Measurements from ENCODE around the gene SPR. TPM values are rescaled to one million over a fixed set of nuclear protein-coding genes. Genes with fewer than 3 reads are reported as not detected.
A peak's percentile ranks its signal among the peaks of the same experiment; 100 is the strongest.

The SPR gene
- polyA plus RNA-seq, 1 donor, result 23.8 TPM

GRCh38 chr2:72851333-72851732, 35.9 kb upstream of the SPR start:
- H3K4me1 ChIP-seq (ENCODE audit: control insufficient read depth, insufficient read depth, low read length), result no peaks in the 10 kb centered on the region
- H3K9me3 ChIP-seq (ENCODE audit: control insufficient read depth, low read depth, low read length), result no peaks in the 10 kb centered on the region
- no CpG with 5 or more reads among the region's 7 CpGs for WGBS (ENCODE audit: insufficient coverage, low lambda C conversion rate)
- H3K4me3 ChIP-seq (ENCODE audit: low read length), result no peak overlapping the region
- DNase-seq, result no peak
- H3K27me3 ChIP-seq (ENCODE audit: control insufficient read depth, insufficient read depth, low read length), result peaks cover 40% of the 10 kb centered on the region
- H3K27ac ChIP-seq (ENCODE audit: low read length), result no peak overlapping the region
- no peaks in the 10 kb centered on the region for H3K36me3 ChIP-seq (ENCODE audit: control insufficient read depth, insufficient read depth, low read length)

GRCh38 chr2:72859831-72860262, 27.4 kb upstream of the SPR start:
- Histone ChIP-seq H3K36me3 (ENCODE audit: control insufficient read depth, insufficient read depth, low read length) (no peaks in the 10 kb centered on the region), H3K9me3 (ENCODE audit: control insufficient read depth, low read depth, low read length) (no peaks in the 10 kb centered on the region), H3K27ac (ENCODE audit: low read length) (no peak overlapping the region), H3K4me3 (ENCODE audit: low read length) (no peak overlapping the region), H3K27me3 (ENCODE audit: control insufficient read depth, insufficient read depth, low read length) (peaks cover 41% of the 10 kb centered on the region), H3K4me1 (ENCODE audit: control insufficient read depth, insufficient read depth, low read length) (peaks cover 8% of the 10 kb centered on the region)
- DNase-seq, result peak; percentile 65 to 71
- WGBS (ENCODE audit: insufficient coverage, low lambda C conversion rate), result no CpG with 5 or more reads among the region's 3 CpGs

GRCh38 chr2:72862239-72862988, 24.8 kb upstream of the SPR start:
- no peak overlapping the region for H3K4me3 ChIP-seq (ENCODE audit: low read length)
- DNase-seq, result peak; percentile 85
- 20% methylated on average over 1 of the region's 33 CpGs for WGBS (ENCODE audit: insufficient coverage, low lambda C conversion rate)

GRCh38 chr2:72863046-72863445, 24.2 kb upstream of the SPR start:
- no peak overlapping the region for H3K4me3 ChIP-seq (ENCODE audit: low read length)
- 27% methylated on average over 3 of the region's 13 CpGs for WGBS (ENCODE audit: insufficient coverage, low lambda C conversion rate)

More at GRCh38 chr2:72862239-72862988, 24.8 kb upstream of the SPR start:
- Histone ChIP-seq H3K36me3 (ENCODE audit: control insufficient read depth, insufficient read depth, low read length) (no peaks in the 10 kb centered on the region), H3K9me3 (ENCODE audit: control insufficient read depth, low read depth, low read length) (no peaks in the 10 kb centered on the region), H3K4me1 (ENCODE audit: control insufficient read depth, insufficient read depth, low read length) (peaks cover 8% of the 10 kb centered on the region), H3K27me3 (ENCODE audit: control insufficient read depth, insufficient read depth, low read length) (peaks cover 27% of the 10 kb centered on the region), H3K27ac (ENCODE audit: low read length) (no peak overlapping the region)

GRCh38 chr2:72864500-72864899, 22.7 kb upstream of the SPR start:
- H3K27me3 ChIP-seq (ENCODE audit: control insufficient read depth, insufficient read depth, low read length), result peaks cover 26% of the 10 kb centered on the region
- 50% methylated on average over 2 of the region's 2 CpGs for WGBS (ENCODE audit: insufficient coverage, low lambda C conversion rate)
- peaks cover 8% of the 10 kb centered on the region for H3K4me1 ChIP-seq (ENCODE audit: control insufficient read depth, insufficient read depth, low read length)

More at GRCh38 chr2:72863046-72863445, 24.2 kb upstream of the SPR start:
- Histone ChIP-seq H3K27me3 (ENCODE audit: control insufficient read depth, insufficient read depth, low read length) (peaks cover 24% of the 10 kb centered on the region), H3K4me1 (ENCODE audit: control insufficient read depth, insufficient read depth, low read length) (peaks cover 8% of the 10 kb centered on the region), H3K36me3 (ENCODE audit: control insufficient read depth, insufficient read depth, low read length) (no peaks in the 10 kb centered on the region), H3K27ac (ENCODE audit: low read length) (no peak overlapping the region), H3K9me3 (ENCODE audit: control insufficient read depth, low read depth, low read length) (no peaks in the 10 kb centered on the region)
- no peak for DNase-seq

GRCh38 chr2:72871060-72871459, 16.1 kb upstream of the SPR start:
- H3K9me3 ChIP-seq (ENCODE audit: control insufficient read depth, low read depth, low read length), result peaks cover 2% of the 10 kb centered on the region
- H3K4me1 ChIP-seq (ENCODE audit: control insufficient read depth, insufficient read depth, low read length), result no peaks in the 10 kb centered on the region
- H3K27me3 ChIP-seq (ENCODE audit: control insufficient read depth, insufficient read depth, low read length), result peaks cover 10% of the 10 kb centered on the region
- no peak overlapping the region for H3K27ac ChIP-seq (ENCODE audit: low read length)
- DNase-seq, result no peak
- WGBS (ENCODE audit: insufficient coverage, low lambda C conversion rate), result 88% methylated on average over 1 of the region's 1 CpG
- no peak overlapping the region for H3K4me3 ChIP-seq (ENCODE audit: low read length)
- H3K36me3 ChIP-seq (ENCODE audit: control insufficient read depth, insufficient read depth, low read length), result no peaks in the 10 kb centered on the region

More at GRCh38 chr2:72864500-72864899, 22.7 kb upstream of the SPR start:
- no peaks in the 10 kb centered on the region for H3K36me3 ChIP-seq (ENCODE audit: control insufficient read depth, insufficient read depth, low read length)
- H3K4me3 ChIP-seq (ENCODE audit: low read length), result no peak overlapping the region
- no peak for DNase-seq
- no peak overlapping the region for H3K27ac ChIP-seq (ENCODE audit: low read length)
- no peaks in the 10 kb centered on the region for H3K9me3 ChIP-seq (ENCODE audit: control insufficient read depth, low read depth, low read length)

GRCh38 chr2:72871880-72872279, 15.3 kb upstream of the SPR start:
- no peak overlapping the region for H3K27ac ChIP-seq (ENCODE audit: low read length)
- no peaks in the 10 kb centered on the region for H3K4me1 ChIP-seq (ENCODE audit: control insufficient read depth, insufficient read depth, low read length)
- H3K27me3 ChIP-seq (ENCODE audit: control insufficient read depth, insufficient read depth, low read length), result peaks cover 10% of the 10 kb centered on the region
- no peak for DNase-seq
- H3K36me3 ChIP-seq (ENCODE audit: control insufficient read depth, insufficient read depth, low read length), result no peaks in the 10 kb centered on the region
- peaks cover 2% of the 10 kb centered on the region for H3K9me3 ChIP-seq (ENCODE audit: control insufficient read depth, low read depth, low read length)
- H3K4me3 ChIP-seq (ENCODE audit: low read length), result no peak overlapping the region

- H3K36me3 ChIP-seq (ENCODE audit: control insufficient read depth, insufficient read depth, low read length), result no peaks in the 10 kb centered on the region
- peaks cover 8% of the 10 kb centered on the region for H3K27me3 ChIP-seq (ENCODE audit: control insufficient read depth, insufficient read depth, low read length)
- H3K4me3 ChIP-seq (ENCODE audit: low read length), result no peak overlapping the region
- H3K9me3 ChIP-seq (ENCODE audit: control insufficient read depth, low read depth, low read length), result no peaks in the 10 kb centered on the region
- no peak for DNase-seq
- 29% methylated on average over 1 of the region's 4 CpGs for WGBS (ENCODE audit: insufficient coverage, low lambda C conversion rate)
- peaks cover 15% of the 10 kb centered on the region for H3K4me1 ChIP-seq (ENCODE audit: control insufficient read depth, insufficient read depth, low read length)
- H3K27ac ChIP-seq (ENCODE audit: low read length), result no peak overlapping the region
Measured at GRCh38 chr2:72883356-72883962, 3.7 kb upstream of the SPR start.

GRCh38 chr2:72886505-72887031, 640 bp upstream of the SPR start:
- no peak for DNase-seq
- Histone ChIP-seq H3K27me3 (ENCODE audit: control insufficient read depth, insufficient read depth, low read length) (peaks cover 8% of the 10 kb centered on the region), H3K36me3 (ENCODE audit: control insufficient read depth, insufficient read depth, low read length) (peaks cover 8% of the 10 kb centered on the region), H3K4me3 (ENCODE audit: low read length) (peak overlapping the region; percentile 54), H3K9me3 (ENCODE audit: control insufficient read depth, low read depth, low read length) (no peaks in the 10 kb centered on the region), H3K27ac (ENCODE audit: low read length) (no peak overlapping the region), H3K4me1 (ENCODE audit: control insufficient read depth, insufficient read depth, low read length) (peaks cover 23% of the 10 kb centered on the region)
- WGBS (ENCODE audit: insufficient coverage, low lambda C conversion rate), result no CpG with 5 or more reads among the region's 7 CpGs

- Histone ChIP-seq H3K9me3 (ENCODE audit: control insufficient read depth, low read depth, low read length) (no peaks in the 10 kb centered on the region), H3K4me1 (ENCODE audit: control insufficient read depth, insufficient read depth, low read length) (peaks cover 23% of the 10 kb centered on the region), H3K4me3 (ENCODE audit: low read length) (peak overlapping the region; percentile 54), H3K27ac (ENCODE audit: low read length) (peak overlapping the region; percentile 72), H3K27me3 (ENCODE audit: control insufficient read depth, insufficient read depth, low read length) (peaks cover 8% of the 10 kb centered on the region), H3K36me3 (ENCODE audit: control insufficient read depth, insufficient read depth, low read length) (peaks cover 14% of the 10 kb centered on the region)
- DNase-seq, result peak; percentile 68 to 83
- no CpG with 5 or more reads among the region's 21 CpGs for WGBS (ENCODE audit: insufficient coverage, low lambda C conversion rate)
Measured at GRCh38 chr2:72887740-72888437, 681 bp downstream of the SPR start.
